Panc1 (cell line): ENCODE data around the gene EOMES. TPM values are rescaled to one million over a fixed set of nuclear protein-coding genes. Genes with fewer than 3 reads are reported as not detected.

Source experiments
- ATAC-seq: fragments of 200-7000 bp; cut with Tn5 transposase; 2 replicates; pipeline ENCODE4 v1.9.1; 2020; ENCODE audit warnings: mild to moderate bottlenecking, moderate library complexity
- BruUV-seq: library from RNA; stranded (reverse); fragments of 400-500 nt; replicated peaks from 2 replicates; lab custom pipeline; 2021; lab: Mats Ljungman, UMichigan
- CTCF ChIA-PET: fragments of 300-600 bp; sonication (Branson Sonifier 250); formaldehyde crosslinking; loops from one replicate; lab custom pipeline; 2022; ENCODE audit warnings: antibody characterized with exemption; lab: Charles Lee
- POLR2A ChIA-PET: fragments of 300-600 bp; sonication (Branson Sonifier 250); formaldehyde crosslinking; loops from one replicate; lab custom pipeline; 2022; ENCODE audit warnings: antibody characterized with exemption; lab: Charles Lee
- DNase-seq: peaks from one replicate; pipeline ENCODE4 v3.0.0-alpha.2; 2010; ENCODE audit warnings: low read depth, low spot score
- H3K27ac ChIP-seq: 2 replicates; pipeline ENCODE4 v1.5.1; 2011; ENCODE audit warnings: mild to moderate bottlenecking, low read length, inconsistent platforms
- H3K27me3 ChIP-seq: fragments of 200-500 bp; sonication (Bioruptor generic); 2 replicates; pipeline ENCODE4 v1.6.0; 2014; ENCODE audit warnings: low read length, inconsistent platforms; ENCODE audit not compliant: control insufficient read depth, insufficient read depth
- H3K36me3 ChIP-seq: fragments of 200-500 bp; sonication (Bioruptor generic); 2 replicates; pipeline ENCODE4 v1.5.1; 2014; ENCODE audit warnings: inconsistent platforms, mild to moderate bottlenecking, low read length, moderate library complexity; ENCODE audit not compliant: control insufficient read depth, insufficient read depth
- H3K4me1 ChIP-seq: 2 replicates; pipeline ENCODE4 v1.5.1; 2011; ENCODE audit warnings: inconsistent platforms, mild to moderate bottlenecking, low read length, moderate library complexity; ENCODE audit not compliant: control insufficient read depth, insufficient read depth
- H3K4me3 ChIP-seq, 2 experiments: 2 replicates each; pipeline ENCODE4 v1.5.1; 2011 to 2012; ENCODE audit warnings: low read depth in 2 of 2, low read length in 2 of 2, mild to moderate bottlenecking in 2 of 2, inconsistent platforms in 1 of 2, moderate library complexity in 1 of 2
- H3K9me3 ChIP-seq: fragments of 200-500 bp; sonication (Bioruptor generic); 2 replicates; pipeline ENCODE4 v1.5.1; 2014; ENCODE audit warnings: low read depth, mild to moderate bottlenecking, inconsistent platforms, low read length, moderate library complexity; ENCODE audit not compliant: control insufficient read depth, insufficient read depth
- POLR2AphosphoS5 ChIP-seq: IDR thresholded peaks from 2 replicates; pipeline ENCODE4 v1.6.1; 2012; ENCODE audit warnings: mild to moderate bottlenecking, low read depth, low read length, moderate library complexity
- SIN3A ChIP-seq: IDR thresholded peaks from 2 replicates; pipeline ENCODE4 v1.6.1; 2012; ENCODE audit warnings: low read depth, mild to moderate bottlenecking, low read length, moderate library complexity, borderline replicate concordance; ENCODE audit not compliant: insufficient read depth
- TCF7L2 ChIP-seq: IDR thresholded peaks from 2 replicates; pipeline ENCODE4 v1.6.1; 2011; ENCODE audit warnings: mild to moderate bottlenecking, low read depth, low read length, inconsistent platforms
- in situ Hi-C: cut with HindIII; loops from 2 replicates; pipeline ENCODE4 v1.10.0; 2016; ENCODE audit warnings: low sequenced_read_pairs, low pct_unique_long_range_greater_than_20kb
- intact Hi-C: fragments of 100-400 bp; cut with micrococcal nuclease; formaldehyde crosslinking; loops from one replicate; pipeline ENCODE4 v1.10.0; 2022; ENCODE audit not compliant: unreplicated experiment
- total RNA-seq: library from RNA; stranded (reverse); gene quantifications from one replicate; pipeline ENCODE4 v1.2.1, GENCODE V29; 2021; ENCODE audit not compliant: unreplicated experiment
- TF ChIP-seq, protein P1 (sequence below), 2 experiments: IDR thresholded peaks; 2 replicates each; pipeline ENCODE4 v1.6.1; 2011 to 2012; ENCODE audit warnings: low read depth in 2 of 2, control low read depth in 1 of 2, low read length in 1 of 2, mild to moderate bottlenecking in 1 of 2, moderate library complexity in 1 of 2; ENCODE audit not compliant: insufficient read depth in 1 of 2
- TF ChIP-seq, protein P2 (sequence below): fragments of 450-650 bp; IDR thresholded peaks from 2 replicates; pipeline ENCODE4 v1.5.1; 2017; ENCODE audit warnings: mild to moderate bottlenecking

Gene EOMES
- total RNA-seq, 1 experiment from 2014 or later, result 2.5 TPM

DNA sequence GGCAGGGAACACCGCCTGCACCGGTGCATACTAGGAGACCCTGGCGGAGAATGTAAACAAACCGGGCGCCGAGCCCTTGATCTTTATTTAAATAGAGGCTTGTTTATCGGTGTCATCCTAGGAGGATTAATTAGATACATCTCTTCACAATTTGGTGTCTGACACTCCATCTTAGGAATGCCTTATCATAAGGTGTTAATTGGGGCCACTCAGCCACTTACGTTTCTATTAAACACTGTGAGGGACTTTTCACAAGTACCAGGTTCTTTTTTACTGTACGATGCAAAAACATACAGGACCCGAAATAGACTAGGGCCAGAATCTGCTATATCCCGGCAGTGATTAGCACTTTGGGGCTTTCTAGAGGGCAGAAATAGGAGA is 8.0 kb downstream of the EOMES start:
- no TSS peak for BruUV-seq
- TF ChIP-seq POLR2AphosphoS5, result no peak
- TF ChIP-seq, protein P1, sequence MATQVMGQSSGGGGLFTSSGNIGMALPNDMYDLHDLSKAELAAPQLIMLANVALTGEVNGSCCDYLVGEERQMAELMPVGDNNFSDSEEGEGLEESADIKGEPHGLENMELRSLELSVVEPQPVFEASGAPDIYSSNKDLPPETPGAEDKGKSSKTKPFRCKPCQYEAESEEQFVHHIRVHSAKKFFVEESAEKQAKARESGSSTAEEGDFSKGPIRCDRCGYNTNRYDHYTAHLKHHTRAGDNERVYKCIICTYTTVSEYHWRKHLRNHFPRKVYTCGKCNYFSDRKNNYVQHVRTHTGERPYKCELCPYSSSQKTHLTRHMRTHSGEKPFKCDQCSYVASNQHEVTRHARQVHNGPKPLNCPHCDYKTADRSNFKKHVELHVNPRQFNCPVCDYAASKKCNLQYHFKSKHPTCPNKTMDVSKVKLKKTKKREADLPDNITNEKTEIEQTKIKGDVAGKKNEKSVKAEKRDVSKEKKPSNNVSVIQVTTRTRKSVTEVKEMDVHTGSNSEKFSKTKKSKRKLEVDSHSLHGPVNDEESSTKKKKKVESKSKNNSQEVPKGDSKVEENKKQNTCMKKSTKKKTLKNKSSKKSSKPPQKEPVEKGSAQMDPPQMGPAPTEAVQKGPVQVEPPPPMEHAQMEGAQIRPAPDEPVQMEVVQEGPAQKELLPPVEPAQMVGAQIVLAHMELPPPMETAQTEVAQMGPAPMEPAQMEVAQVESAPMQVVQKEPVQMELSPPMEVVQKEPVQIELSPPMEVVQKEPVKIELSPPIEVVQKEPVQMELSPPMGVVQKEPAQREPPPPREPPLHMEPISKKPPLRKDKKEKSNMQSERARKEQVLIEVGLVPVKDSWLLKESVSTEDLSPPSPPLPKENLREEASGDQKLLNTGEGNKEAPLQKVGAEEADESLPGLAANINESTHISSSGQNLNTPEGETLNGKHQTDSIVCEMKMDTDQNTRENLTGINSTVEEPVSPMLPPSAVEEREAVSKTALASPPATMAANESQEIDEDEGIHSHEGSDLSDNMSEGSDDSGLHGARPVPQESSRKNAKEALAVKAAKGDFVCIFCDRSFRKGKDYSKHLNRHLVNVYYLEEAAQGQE (IDR thresholded peaks at IDR 0.05; ENCODE audit: insufficient read depth in 1 of 2, low read depth in 2 of 2, low read length in 1 of 2), result no peak
- TF ChIP-seq, protein P2, sequence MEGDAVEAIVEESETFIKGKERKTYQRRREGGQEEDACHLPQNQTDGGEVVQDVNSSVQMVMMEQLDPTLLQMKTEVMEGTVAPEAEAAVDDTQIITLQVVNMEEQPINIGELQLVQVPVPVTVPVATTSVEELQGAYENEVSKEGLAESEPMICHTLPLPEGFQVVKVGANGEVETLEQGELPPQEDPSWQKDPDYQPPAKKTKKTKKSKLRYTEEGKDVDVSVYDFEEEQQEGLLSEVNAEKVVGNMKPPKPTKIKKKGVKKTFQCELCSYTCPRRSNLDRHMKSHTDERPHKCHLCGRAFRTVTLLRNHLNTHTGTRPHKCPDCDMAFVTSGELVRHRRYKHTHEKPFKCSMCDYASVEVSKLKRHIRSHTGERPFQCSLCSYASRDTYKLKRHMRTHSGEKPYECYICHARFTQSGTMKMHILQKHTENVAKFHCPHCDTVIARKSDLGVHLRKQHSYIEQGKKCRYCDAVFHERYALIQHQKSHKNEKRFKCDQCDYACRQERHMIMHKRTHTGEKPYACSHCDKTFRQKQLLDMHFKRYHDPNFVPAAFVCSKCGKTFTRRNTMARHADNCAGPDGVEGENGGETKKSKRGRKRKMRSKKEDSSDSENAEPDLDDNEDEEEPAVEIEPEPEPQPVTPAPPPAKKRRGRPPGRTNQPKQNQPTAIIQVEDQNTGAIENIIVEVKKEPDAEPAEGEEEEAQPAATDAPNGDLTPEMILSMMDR, result no peak
- TF ChIP-seq TCF7L2, result no peak
- no peak for TF ChIP-seq SIN3A
- no peak overlapping the region for H3K4me3 ChIP-seq

DNA sequence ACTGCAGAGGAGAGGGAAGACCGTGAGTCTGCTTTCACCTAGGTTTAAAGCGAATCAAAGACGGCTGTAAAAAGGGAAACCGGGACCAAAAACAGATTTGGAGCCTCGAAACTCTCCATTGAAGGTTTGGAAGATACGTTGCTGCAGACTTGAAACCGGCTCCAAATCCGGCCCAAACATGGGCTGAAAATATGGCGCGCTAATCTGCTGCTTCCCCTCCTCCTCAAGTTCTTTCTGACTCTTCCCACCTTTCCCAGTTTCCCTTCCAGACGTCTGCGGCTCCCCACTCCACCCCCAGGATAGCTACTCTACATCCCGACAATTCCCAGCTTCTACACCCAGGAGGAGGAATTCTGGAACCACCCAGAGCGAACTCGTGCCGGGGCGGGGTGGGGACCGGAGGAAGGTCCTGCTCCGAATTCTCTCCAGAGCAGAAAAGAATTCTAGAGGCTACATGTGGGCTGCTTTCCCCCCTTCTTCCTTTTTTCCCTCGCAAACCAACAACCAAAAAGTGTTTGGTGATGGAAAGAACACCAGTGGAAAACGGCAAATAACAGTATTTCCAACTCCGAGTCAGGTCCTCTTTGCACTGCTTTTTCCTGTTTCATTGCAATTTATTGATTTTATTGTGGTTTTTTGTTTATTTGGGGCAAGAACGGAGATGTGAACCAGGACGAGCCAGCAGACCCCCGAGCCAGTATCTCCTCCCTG is 8.5 kb downstream of the EOMES start:
- DNase-seq, result no peak
- POLR2A ChIA-PET, result no interaction called here
- Histone ChIP-seq H3K27me3 (no peaks in the 10 kb centered on the region), H3K36me3 (no peaks in the 10 kb centered on the region; the same call in 1 of the 2 replicates), H3K27ac (no peak overlapping the region), H3K4me1 (peaks cover 5% of the 10 kb centered on the region), H3K4me3 (no peak overlapping the region; a peak in 1 of 4 replicates), H3K9me3 (no peaks in the 10 kb centered on the region)
- BruUV-seq, result no TSS peak
- no peak for TF ChIP-seq POLR2AphosphoS5
- TF ChIP-seq, protein P2, result no peak
- CTCF ChIA-PET, result interaction anchor here (0.5 to 0.7 kb wide), 2 partner anchors 119 to 389 kb away, joined by 3 to 4 read pairs; no protein-coding TSS in a partner anchor
- intact Hi-C loops, result no loop called here
- ATAC-seq, result no peak
- in situ Hi-C loops, result no loop called here

More for the DNA sequence above, 8.0 kb downstream of the EOMES start:
- Histone ChIP-seq H3K27ac (no peak overlapping the region), H3K36me3 (no peaks in the 10 kb centered on the region; the same call in 1 of the 2 replicates), H3K27me3 (no peaks in the 10 kb centered on the region), H3K9me3 (no peaks in the 10 kb centered on the region), H3K4me1 (peaks cover 5% of the 10 kb centered on the region)
- intact Hi-C loops (no loop called here), in situ Hi-C loops (no loop called here)
- ChIA-PET POLR2A (no interaction called here), CTCF (interaction anchor here (0.7 kb wide), 1 partner anchor 389 kb away, joined by 4 read pairs; no protein-coding TSS in a partner anchor)
- DNase-seq, result no peak
- ATAC-seq, result no peak
